Measurements from ENCODE around the gene UCHL1.

DNA sequence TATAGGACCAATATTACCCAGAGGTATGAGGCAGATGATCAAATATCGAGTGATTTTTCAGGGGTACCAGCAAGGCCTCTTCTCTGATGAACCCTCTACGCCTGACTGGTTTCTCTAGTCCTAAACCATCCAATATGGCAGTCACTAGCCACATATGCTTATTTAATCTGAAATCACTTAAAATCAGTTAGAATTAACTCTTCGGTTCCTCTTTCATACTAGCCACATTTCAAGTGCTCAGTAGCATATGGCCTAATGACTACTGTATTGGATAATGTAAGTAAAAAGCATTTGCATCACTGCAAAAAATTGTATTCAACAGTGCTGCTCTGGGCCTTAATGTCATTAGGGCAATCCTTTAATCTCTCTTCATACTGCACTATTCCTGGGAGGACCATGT lies 38.0 kb upstream of the UCHL1 start:
- no peak for TF ChIP-seq CTCF (conservative IDR thresholded peaks at IDR 0.05 in 1 of 2, IDR thresholded peaks at IDR 0.05 in 1 of 2; ENCODE audit: extremely low read depth in 1 of 2, insufficient read depth in 1 of 2, low read depth in 1 of 2, low read length in 2 of 2)
- TF ChIP-seq EZH2 (IDR thresholded peaks at IDR 0.05; ENCODE audit: borderline replicate concordance, low read length), result no peak

All from mammary epithelial cell (primary cell).